Suprapubic skin (tissue), 4 donors: ENCODE measurements around the gene SMIM10. TPM values are rescaled to one million over a fixed set of nuclear protein-coding genes. Genes with fewer than 3 reads are reported as not detected.
"Not testable (repeated sequence)": the region's sequence is repeated elsewhere in the genome, so short reads cannot be mapped to it uniquely, and the experiment has no call there.

ENCODE experiments used
- DNase-seq, 2 donors: peaks; one replicate each; pipeline ENCODE4 v3.0.0-alpha.2; 2019; ENCODE audit warnings: low spot score in 2 of 2
- H3K27ac ChIP-seq: fragments of 200-600 bp; sonication (generic); one replicate; pipeline ENCODE4 v1.5.1; 2019
- H3K27me3 ChIP-seq: fragments of 200-600 bp; sonication (generic); one replicate; pipeline ENCODE4 v1.5.1; 2019
- H3K36me3 ChIP-seq: fragments of 200-600 bp; sonication (generic); one replicate; pipeline ENCODE4 v1.5.1; 2019
- H3K4me1 ChIP-seq: fragments of 200-600 bp; sonication (generic); one replicate; pipeline ENCODE4 v1.5.1; 2019
- H3K4me3 ChIP-seq: fragments of 200-600 bp; sonication (generic); one replicate; pipeline ENCODE4 v1.5.1; 2019; ENCODE audit warnings: mild to moderate bottlenecking
- H3K9me3 ChIP-seq: fragments of 200-600 bp; sonication (generic); one replicate; pipeline ENCODE4 v1.5.1; 2019
- CTCF ChIP-seq, 2 donors: fragments of 200-600 bp in 1 of 2; fragments of 450-650 bp in 1 of 2; sonication (generic) in 1 of 2; IDR thresholded peaks; one replicate each; pipeline ENCODE4 v1.5.1; 2016 to 2019; ENCODE audit warnings: antibody characterized with exemption in 2 of 2, mild to moderate bottlenecking in 1 of 2, moderate library complexity in 1 of 2
- EP300 ChIP-seq: sonication (generic); formaldehyde crosslinking; IDR thresholded peaks from one replicate; pipeline ENCODE4 v1.6.1; 2017; ENCODE audit warnings: antibody characterized with exemption
- POLR2A ChIP-seq, 2 donors: fragments of 450-650 bp; IDR thresholded peaks; one replicate each; pipeline ENCODE4 v1.6.1; 2017; ENCODE audit warnings: antibody characterized with exemption in 2 of 2, mild to moderate bottlenecking in 2 of 2, moderate library complexity in 2 of 2
- POLR2AphosphoS5 ChIP-seq, 3 donors: sonication (generic); formaldehyde crosslinking; IDR thresholded peaks; one replicate each; pipeline ENCODE4 v1.6.1; 2017; ENCODE audit warnings: antibody characterized with exemption in 3 of 3
- WGBS: methylation state at CpG from one replicate; pipeline ENCODE4 v1.1.5; 2018; 5-methylcytosine and 5-hydroxymethylcytosine counted together
- total RNA-seq, 4 donors: library from RNA; depleted of rRNA; stranded (reverse); fragments of >200 nt; gene quantifications; one replicate each; pipeline ENCODE4 v1.1.0, GENCODE V29; 2016

The SMIM10 gene
- total RNA-seq, 4 donors from 2014 or later, result 1.2 to 3.6 (median 1.4) TPM; not detected in 1

- TF ChIP-seq CTCF (IDR thresholded peaks at IDR 0.05) (no peak), POLR2AphosphoS5 (IDR thresholded peaks at IDR 0.05) (no peak), POLR2A (IDR thresholded peaks at IDR 0.05) (no peak), EP300 (no peak)
- Histone ChIP-seq H3K4me3 (no peak overlapping the region), H3K36me3 (no peaks in the 10 kb centered on the region), H3K9me3 (no peaks in the 10 kb centered on the region), H3K4me1 (no peaks in the 10 kb centered on the region), H3K27ac (no peak overlapping the region), H3K27me3 (no peaks in the 10 kb centered on the region)
- 44% methylated on average over 4 of the region's 4 CpGs for WGBS
- DNase-seq, result no peak
Measured at GRCh38 chrX:135009838-135010237, 19.0 kb downstream of the SMIM10 start.

DNA sequence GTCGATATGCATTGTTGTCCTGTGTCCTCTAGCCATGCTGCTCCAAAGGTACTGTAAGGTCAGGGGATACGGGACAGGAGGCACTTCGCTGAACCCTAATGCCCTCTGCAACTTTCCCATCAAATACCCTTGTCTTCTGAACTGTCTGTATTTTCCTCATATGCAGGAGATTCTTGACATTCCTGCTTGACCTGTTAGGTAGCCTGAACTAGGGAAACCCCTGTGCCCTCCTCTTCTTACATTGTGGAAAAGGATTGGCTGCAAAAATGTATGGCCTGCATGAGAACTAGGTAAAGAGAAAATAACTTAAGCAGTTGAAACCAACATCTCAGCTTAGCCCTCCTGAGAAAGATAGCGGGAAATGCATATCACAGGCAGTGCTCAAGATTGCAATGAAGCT, 20.1 kb downstream of the SMIM10 start:
- Histone ChIP-seq H3K4me1 (no peaks in the 10 kb centered on the region), H3K36me3 (no peaks in the 10 kb centered on the region), H3K27me3 (no peaks in the 10 kb centered on the region), H3K4me3 (no peak overlapping the region), H3K27ac (no peak overlapping the region), H3K9me3 (no peaks in the 10 kb centered on the region)
- DNase-seq, result no peak
- WGBS, result 69% methylated on average over 4 of the region's 4 CpGs
- no peak for TF ChIP-seq POLR2AphosphoS5 (IDR thresholded peaks at IDR 0.05)
- TF ChIP-seq EP300, result no peak
- no peak for TF ChIP-seq POLR2A (IDR thresholded peaks at IDR 0.05)
- TF ChIP-seq CTCF (IDR thresholded peaks at IDR 0.05), result no peak

GRCh38 chrX:135015523-135016245, 24.9 kb downstream of the SMIM10 start:
- Histone ChIP-seq H3K9me3 (no peaks in the 10 kb centered on the region), H3K36me3 (no peaks in the 10 kb centered on the region), H3K27ac (no peak overlapping the region), H3K4me3 (no peak overlapping the region), H3K27me3 (no peaks in the 10 kb centered on the region), H3K4me1 (no peaks in the 10 kb centered on the region)
- WGBS, result 32% methylated on average over 2 of the region's 2 CpGs
- no peak for TF ChIP-seq EP300
- TF ChIP-seq POLR2A (IDR thresholded peaks at IDR 0.05), result no peak
- no peak for TF ChIP-seq CTCF (IDR thresholded peaks at IDR 0.05)
- TF ChIP-seq POLR2AphosphoS5 (IDR thresholded peaks at IDR 0.05), result no peak
- DNase-seq, result no peak

- H3K4me1 ChIP-seq, result peaks cover 16% of the 10 kb centered on the region
- not testable (repeated sequence) for DNase-seq, H3K4me3 ChIP-seq, H3K9me3 ChIP-seq, H3K36me3 ChIP-seq, H3K27ac ChIP-seq, H3K27me3 ChIP-seq
- 65% methylated on average over 8 of the region's 8 CpGs for WGBS
Measured at GRCh38 chrX:135019890-135020289, 29.1 kb downstream of the SMIM10 start.

GRCh38 chrX:135023791-135024190, 33.0 kb downstream of the SMIM10 start:
- H3K4me3 ChIP-seq, H3K27me3 ChIP-seq, H3K36me3 ChIP-seq, H3K9me3 ChIP-seq, DNase-seq: not testable (repeated sequence)
- Histone ChIP-seq H3K4me1 (peaks cover 16% of the 10 kb centered on the region), H3K27ac (peak overlapping the region; percentile 92)
- 61% methylated on average over 6 of the region's 6 CpGs for WGBS

- H3K27ac ChIP-seq, result no peak overlapping the region
- no peaks in the 10 kb centered on the region for H3K27me3 ChIP-seq
- no peak for DNase-seq
- peak overlapping the region; percentile 3 for H3K4me3 ChIP-seq
- H3K4me1 ChIP-seq, result peaks cover 16% of the 10 kb centered on the region
- TF ChIP-seq POLR2AphosphoS5 (IDR thresholded peaks at IDR 0.05) (no peak), POLR2A (IDR thresholded peaks at IDR 0.05) (no peak), EP300 (no peak), CTCF (IDR thresholded peaks at IDR 0.05) (no peak)
- H3K9me3 ChIP-seq, result no peaks in the 10 kb centered on the region
- no peaks in the 10 kb centered on the region for H3K36me3 ChIP-seq
- 72% methylated on average over 9 of the region's 9 CpGs for WGBS
Measured at GRCh38 chrX:135024526-135024925, 33.7 kb downstream of the SMIM10 start.

DNA sequence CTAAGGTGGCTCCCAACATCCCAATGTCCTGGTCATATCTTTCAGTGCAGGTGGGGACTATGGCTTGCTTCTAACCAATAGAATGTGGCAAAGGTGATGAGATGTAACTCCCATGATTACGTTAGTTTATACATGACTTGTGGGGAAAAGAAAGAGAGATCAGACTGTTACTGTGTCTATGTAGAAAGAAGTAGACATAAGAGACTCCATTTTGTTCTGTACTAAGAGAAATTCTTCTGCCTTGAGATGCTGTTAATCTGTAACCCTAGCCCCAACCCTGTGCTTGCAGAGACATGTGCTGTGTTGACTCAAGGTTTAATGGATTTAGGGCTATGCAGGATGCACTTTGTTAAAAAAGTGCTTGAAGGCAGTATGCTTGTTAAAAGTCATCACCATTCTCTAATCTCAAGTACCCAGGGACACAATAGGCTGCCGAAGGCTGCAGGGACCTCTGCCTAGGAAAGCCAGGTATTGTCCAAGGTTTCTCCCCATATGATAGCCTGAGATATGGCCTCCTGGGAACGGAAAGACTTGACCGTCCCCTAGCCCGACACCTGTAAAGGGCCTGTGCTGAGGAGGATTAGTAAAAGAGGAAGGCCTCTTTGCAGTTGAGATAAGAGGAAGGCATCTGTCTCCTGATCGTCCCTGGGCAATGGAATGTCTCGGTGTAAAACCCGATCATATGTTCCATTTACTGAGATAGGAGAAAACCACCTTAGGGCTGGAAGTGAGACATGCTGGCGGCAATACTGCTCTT, 39.6 kb downstream of the SMIM10 start:
- 71% methylated on average over 9 of the region's 9 CpGs for WGBS
- DNase-seq, H3K9me3 ChIP-seq, H3K4me3 ChIP-seq, H3K36me3 ChIP-seq, H3K27ac ChIP-seq, H3K27me3 ChIP-seq, H3K4me1 ChIP-seq: not testable (repeated sequence)

GRCh38 chrX:135041149-135042123, 50.6 kb downstream of the SMIM10 start:
- not testable (repeated sequence) for H3K27me3 ChIP-seq, H3K9me3 ChIP-seq, H3K27ac ChIP-seq, DNase-seq, H3K36me3 ChIP-seq, H3K4me1 ChIP-seq, H3K4me3 ChIP-seq
- 78% methylated on average over 3 of the region's 3 CpGs for WGBS
